Measurements from ENCODE around the gene GTF2A1. TPM values are rescaled to one million over a fixed set of nuclear protein-coding genes. Genes with fewer than 3 reads are reported as not detected.

GTF2A1 gene
- total RNA-seq, 1 experiment from 2014 or later = 49.0 TPM

DNA sequence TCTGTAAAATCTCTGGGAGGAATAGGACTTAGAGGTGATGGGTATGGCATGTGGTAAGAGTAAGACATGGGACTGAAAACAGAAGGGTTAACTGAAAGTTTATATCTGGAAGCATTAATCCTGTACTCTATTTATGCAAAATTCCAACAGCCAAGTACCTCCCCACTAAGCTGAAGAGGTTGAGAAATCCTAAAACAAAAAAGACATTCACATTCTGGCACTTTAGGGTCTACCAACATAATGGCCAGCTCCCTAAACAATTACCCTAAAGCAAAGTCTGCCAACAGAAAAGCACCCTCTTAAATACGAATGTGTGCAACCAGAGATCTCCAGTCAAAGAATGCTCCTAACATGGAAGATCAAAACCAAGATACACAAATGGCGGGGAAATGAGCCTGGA is 87.4 kb downstream of the GTF2A1 start (continued):
- TF ChIP-seq PRRX2 (CRISPR knock-in tag; IDR thresholded peaks at IDR 0.05) = no peak
- TF ChIP-seq CBFB (CRISPR knock-in tag; IDR thresholded peaks at IDR 0.05; ENCODE audit: low read depth) = no peak

DNA sequence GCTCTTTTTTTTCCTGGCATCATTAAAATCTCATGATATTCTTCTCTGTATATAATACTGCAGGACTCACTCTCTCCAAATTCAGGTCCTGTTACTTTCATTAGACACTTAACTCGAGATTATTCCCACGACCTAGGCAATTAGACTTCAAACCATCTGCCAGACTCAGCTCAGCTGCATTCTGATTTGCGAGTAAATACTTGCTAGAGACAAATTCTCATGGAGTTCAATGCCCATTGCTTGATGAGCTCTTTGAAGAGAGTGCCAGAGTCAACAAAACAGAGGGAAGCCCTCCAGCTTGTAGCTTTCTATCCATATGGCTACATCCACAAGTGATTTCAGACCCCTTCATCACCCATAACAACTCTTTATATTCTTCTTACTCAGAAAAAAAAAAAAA is 88.3 kb downstream of the GTF2A1 start:
- ATAC-seq (no peak), DNase-seq (ENCODE audit: low spot score) (no peak)
- Mint-ChIP-seq H3K9me3 (peaks cover 3% of the 10 kb centered on the region), H3K27ac (no peak overlapping the region), H3K4me3 (no peak overlapping the region), H3K36me3 (no peaks in the 10 kb centered on the region), H3K4me1 (no peaks in the 10 kb centered on the region), H3K27me3 (ENCODE audit: low read depth) (no peaks in the 10 kb centered on the region)
- TF ChIP-seq, protein P1, sequence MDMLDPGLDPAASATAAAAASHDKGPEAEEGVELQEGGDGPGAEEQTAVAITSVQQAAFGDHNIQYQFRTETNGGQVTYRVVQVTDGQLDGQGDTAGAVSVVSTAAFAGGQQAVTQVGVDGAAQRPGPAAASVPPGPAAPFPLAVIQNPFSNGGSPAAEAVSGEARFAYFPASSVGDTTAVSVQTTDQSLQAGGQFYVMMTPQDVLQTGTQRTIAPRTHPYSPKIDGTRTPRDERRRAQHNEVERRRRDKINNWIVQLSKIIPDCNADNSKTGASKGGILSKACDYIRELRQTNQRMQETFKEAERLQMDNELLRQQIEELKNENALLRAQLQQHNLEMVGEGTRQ (CRISPR knock-in tag; IDR thresholded peaks at IDR 0.05) = no peak
- TF ChIP-seq FOXP1 (CRISPR knock-in tag; IDR thresholded peaks at IDR 0.05; ENCODE audit: borderline replicate concordance) (no peak), ZNF138 (CRISPR knock-in tag; conservative IDR thresholded peaks at IDR 0.05) (no peak), ZNF423 (CRISPR knock-in tag; IDR thresholded peaks at IDR 0.05) (no peak), NFYB (CRISPR knock-in tag; conservative IDR thresholded peaks at IDR 0.05; ENCODE audit: low read depth) (no peak), NR1H2 (CRISPR knock-in tag; IDR thresholded peaks at IDR 0.05) (no peak), ZNF232 (CRISPR knock-in tag; IDR thresholded peaks at IDR 0.05) (no peak)
- TF ChIP-seq, protein P2, sequence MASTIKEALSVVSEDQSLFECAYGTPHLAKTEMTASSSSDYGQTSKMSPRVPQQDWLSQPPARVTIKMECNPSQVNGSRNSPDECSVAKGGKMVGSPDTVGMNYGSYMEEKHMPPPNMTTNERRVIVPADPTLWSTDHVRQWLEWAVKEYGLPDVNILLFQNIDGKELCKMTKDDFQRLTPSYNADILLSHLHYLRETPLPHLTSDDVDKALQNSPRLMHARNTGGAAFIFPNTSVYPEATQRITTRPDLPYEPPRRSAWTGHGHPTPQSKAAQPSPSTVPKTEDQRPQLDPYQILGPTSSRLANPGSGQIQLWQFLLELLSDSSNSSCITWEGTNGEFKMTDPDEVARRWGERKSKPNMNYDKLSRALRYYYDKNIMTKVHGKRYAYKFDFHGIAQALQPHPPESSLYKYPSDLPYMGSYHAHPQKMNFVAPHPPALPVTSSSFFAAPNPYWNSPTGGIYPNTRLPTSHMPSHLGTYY (CRISPR knock-in tag; IDR thresholded peaks at IDR 0.05) = no peak
- TF ChIP-seq, protein P3, sequence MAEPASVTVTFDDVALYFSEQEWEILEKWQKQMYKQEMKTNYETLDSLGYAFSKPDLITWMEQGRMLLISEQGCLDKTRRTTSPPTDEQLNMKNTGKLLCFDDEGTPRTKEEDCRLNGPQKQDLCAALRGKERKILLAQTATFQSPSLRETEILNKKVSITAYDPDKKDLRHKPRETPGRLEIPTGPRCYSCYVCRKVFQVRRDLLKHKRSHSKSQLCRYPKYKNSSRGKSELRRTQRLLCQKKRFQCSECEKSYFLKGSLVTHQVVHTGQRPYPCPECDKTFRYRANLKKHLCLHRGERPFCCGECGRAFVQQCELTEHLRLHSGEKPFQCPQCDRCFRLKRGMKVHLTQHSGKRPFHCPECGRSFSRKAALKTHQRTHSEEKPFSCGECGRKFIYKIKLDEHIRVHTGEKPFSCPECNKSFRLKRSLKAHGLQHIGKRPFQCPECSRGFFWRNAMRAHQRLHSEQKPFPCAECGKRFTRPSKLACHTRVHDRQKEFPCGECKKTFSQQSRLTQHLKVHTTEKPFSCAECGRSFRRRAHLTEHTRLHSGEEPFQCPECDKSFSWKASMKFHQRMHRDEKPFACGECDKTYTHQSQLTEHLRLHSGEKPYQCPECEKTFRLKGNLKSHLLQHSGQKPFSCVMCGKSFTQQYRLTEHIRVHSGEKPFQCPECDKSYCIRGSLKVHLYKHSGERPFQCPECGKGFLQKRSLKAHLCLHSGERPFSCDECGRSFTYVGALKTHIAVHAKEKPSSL (CRISPR knock-in tag; conservative IDR thresholded peaks at IDR 0.05) = no peak
- TF ChIP-seq, protein P4, sequence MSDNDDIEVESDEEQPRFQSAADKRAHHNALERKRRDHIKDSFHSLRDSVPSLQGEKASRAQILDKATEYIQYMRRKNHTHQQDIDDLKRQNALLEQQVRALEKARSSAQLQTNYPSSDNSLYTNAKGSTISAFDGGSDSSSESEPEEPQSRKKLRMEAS (CRISPR knock-in tag; IDR thresholded peaks at IDR 0.05) = no peak
- TF ChIP-seq, protein P5, sequence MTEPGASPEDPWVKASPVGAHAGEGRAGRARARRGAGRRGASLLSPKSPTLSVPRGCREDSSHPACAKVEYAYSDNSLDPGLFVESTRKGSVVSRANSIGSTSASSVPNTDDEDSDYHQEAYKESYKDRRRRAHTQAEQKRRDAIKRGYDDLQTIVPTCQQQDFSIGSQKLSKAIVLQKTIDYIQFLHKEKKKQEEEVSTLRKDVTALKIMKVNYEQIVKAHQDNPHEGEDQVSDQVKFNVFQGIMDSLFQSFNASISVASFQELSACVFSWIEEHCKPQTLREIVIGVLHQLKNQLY (CRISPR knock-in tag; IDR thresholded peaks at IDR 0.05) = no peak
- TF ChIP-seq, protein P6, sequence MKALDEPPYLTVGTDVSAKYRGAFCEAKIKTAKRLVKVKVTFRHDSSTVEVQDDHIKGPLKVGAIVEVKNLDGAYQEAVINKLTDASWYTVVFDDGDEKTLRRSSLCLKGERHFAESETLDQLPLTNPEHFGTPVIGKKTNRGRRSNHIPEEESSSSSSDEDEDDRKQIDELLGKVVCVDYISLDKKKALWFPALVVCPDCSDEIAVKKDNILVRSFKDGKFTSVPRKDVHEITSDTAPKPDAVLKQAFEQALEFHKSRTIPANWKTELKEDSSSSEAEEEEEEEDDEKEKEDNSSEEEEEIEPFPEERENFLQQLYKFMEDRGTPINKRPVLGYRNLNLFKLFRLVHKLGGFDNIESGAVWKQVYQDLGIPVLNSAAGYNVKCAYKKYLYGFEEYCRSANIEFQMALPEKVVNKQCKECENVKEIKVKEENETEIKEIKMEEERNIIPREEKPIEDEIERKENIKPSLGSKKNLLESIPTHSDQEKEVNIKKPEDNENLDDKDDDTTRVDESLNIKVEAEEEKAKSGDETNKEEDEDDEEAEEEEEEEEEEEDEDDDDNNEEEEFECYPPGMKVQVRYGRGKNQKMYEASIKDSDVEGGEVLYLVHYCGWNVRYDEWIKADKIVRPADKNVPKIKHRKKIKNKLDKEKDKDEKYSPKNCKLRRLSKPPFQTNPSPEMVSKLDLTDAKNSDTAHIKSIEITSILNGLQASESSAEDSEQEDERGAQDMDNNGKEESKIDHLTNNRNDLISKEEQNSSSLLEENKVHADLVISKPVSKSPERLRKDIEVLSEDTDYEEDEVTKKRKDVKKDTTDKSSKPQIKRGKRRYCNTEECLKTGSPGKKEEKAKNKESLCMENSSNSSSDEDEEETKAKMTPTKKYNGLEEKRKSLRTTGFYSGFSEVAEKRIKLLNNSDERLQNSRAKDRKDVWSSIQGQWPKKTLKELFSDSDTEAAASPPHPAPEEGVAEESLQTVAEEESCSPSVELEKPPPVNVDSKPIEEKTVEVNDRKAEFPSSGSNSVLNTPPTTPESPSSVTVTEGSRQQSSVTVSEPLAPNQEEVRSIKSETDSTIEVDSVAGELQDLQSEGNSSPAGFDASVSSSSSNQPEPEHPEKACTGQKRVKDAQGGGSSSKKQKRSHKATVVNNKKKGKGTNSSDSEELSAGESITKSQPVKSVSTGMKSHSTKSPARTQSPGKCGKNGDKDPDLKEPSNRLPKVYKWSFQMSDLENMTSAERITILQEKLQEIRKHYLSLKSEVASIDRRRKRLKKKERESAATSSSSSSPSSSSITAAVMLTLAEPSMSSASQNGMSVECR (CRISPR knock-in tag; IDR thresholded peaks at IDR 0.05; ENCODE audit: borderline replicate concordance) = no peak
- TF ChIP-seq, protein P7, sequence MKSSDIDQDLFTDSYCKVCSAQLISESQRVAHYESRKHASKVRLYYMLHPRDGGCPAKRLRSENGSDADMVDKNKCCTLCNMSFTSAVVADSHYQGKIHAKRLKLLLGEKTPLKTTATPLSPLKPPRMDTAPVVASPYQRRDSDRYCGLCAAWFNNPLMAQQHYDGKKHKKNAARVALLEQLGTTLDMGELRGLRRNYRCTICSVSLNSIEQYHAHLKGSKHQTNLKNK (CRISPR knock-in tag; IDR thresholded peaks at IDR 0.05) = no peak
- ChIA-PET CTCF (interaction anchor here (0.8 kb wide), 1 partner anchor 31 kb away, joined by 3 read pairs; no protein-coding TSS in a partner anchor), POLR2A (no interaction called here)
